ENCODE results near the gene HEPHL1.

The HEPHL1 gene

GRCh38 chr11:94018721-94019120, 2.4 kb upstream of the HEPHL1 start:
- TF ChIP-seq EP300 (IDR thresholded peaks at IDR 0.05; ENCODE audit: borderline replicate concordance) (no peak), TAF1 (IDR thresholded peaks at IDR 0.05; ENCODE audit: low read depth) (no peak), REST (IDR thresholded peaks at IDR 0.05; ENCODE audit: low read depth) (no peak), TEAD4 (IDR thresholded peaks at IDR 0.05) (no peak), TCF12 (IDR thresholded peaks at IDR 0.05; ENCODE audit: low read depth) (no peak), USF1 (IDR thresholded peaks at IDR 0.05) (no peak), ZBTB7A (IDR thresholded peaks at IDR 0.05; ENCODE audit: low read depth) (no peak), YY1 (IDR thresholded peaks at IDR 0.05; ENCODE audit: low read depth) (no peak), CREB1 (IDR thresholded peaks at IDR 0.05; ENCODE audit: low read depth) (no peak), MAX (IDR thresholded peaks at IDR 0.05) (no peak), FOXM1 (IDR thresholded peaks at IDR 0.05; ENCODE audit: borderline replicate concordance, low read depth) (no peak)

DNA sequence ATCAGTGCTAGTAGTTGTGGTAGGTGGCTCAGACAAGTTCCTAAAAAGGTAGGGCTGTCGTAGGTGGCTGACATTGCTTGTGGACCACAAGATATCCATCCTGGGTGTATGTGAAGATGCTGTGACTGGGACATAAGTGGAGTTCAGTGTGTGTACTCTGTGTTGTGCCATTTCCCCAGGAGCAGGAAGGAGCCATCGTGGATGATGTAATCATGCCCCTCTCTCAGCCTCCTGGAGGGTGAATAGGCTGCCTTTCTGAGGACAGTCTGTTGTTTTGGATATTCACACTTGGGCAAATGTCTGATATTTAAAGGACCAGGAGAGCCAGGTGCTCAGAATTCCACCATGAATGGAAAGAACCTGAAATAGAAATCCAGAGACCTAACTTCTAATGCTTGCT, 2.7 kb downstream of the HEPHL1 start:
- no peak for TF ChIP-seq ZBTB7A (IDR thresholded peaks at IDR 0.05; ENCODE audit: low read depth)

- TF ChIP-seq TCF12 (IDR thresholded peaks at IDR 0.05; ENCODE audit: low read depth) (no peak), USF1 (IDR thresholded peaks at IDR 0.05) (no peak), TEAD4 (IDR thresholded peaks at IDR 0.05) (no peak), ZBTB7A (IDR thresholded peaks at IDR 0.05; ENCODE audit: low read depth) (no peak), NFIC (IDR thresholded peaks at IDR 0.05) (no peak), EGR1 (IDR thresholded peaks at IDR 0.05) (no peak), REST (IDR thresholded peaks at IDR 0.05; ENCODE audit: low read depth) (no peak), RAD21 (IDR thresholded peaks at IDR 0.05; ENCODE audit: low read depth) (no peak), YY1 (IDR thresholded peaks at IDR 0.05; ENCODE audit: low read depth) (no peak), TAF1 (IDR thresholded peaks at IDR 0.05; ENCODE audit: low read depth) (no peak), MAX (IDR thresholded peaks at IDR 0.05) (no peak), EP300 (IDR thresholded peaks at IDR 0.05; ENCODE audit: borderline replicate concordance) (no peak), FOXM1 (IDR thresholded peaks at IDR 0.05; ENCODE audit: borderline replicate concordance, low read depth) (no peak), CEBPB (IDR thresholded peaks at IDR 0.05) (no peak), CREB1 (IDR thresholded peaks at IDR 0.05; ENCODE audit: low read depth) (no peak)
These were observed 3.4 kb downstream of the HEPHL1 start for GRCh38 chr11:94024547-94024946.

DNA sequence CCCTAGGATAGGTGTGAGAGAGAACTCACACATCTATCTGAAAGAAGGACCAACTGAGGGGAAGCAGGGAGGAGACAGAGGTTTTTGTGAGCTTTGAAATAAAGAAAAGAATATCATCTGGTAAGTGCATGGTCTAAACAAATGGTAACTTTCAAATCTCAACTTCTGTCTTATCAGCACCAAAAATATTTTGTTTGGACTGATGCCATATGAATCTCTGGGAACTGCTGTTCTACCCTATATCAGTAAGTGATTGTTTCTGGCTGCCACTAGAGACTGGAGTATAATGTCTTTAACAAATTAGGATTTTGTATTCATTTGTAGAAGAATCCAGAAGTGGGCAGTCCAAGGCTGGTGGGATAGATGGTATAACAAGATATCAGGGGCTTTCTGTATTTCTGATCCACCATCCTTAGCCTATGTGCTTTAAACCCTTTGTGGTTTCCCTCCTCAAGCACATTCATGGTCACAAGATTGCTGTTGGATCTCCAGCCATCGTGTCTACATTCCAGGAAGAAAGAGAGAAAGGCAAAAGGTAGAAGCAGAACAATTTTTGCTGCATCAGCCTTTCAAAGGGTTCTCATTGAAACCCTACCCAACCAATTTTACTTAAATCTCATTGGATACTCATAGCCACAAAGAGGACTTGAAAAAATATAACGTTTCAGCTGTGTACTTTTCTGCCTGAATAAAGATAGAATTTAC, 4.7 kb downstream of the HEPHL1 start:
- TF ChIP-seq NFIC (IDR thresholded peaks at IDR 0.05) (no peak), MAX (IDR thresholded peaks at IDR 0.05) (no peak), TEAD4 (IDR thresholded peaks at IDR 0.05) (no peak)

- TF ChIP-seq TAF1 (IDR thresholded peaks at IDR 0.05; ENCODE audit: low read depth) (no peak), MAX (IDR thresholded peaks at IDR 0.05) (no peak), REST (IDR thresholded peaks at IDR 0.05; ENCODE audit: low read depth) (no peak), YY1 (IDR thresholded peaks at IDR 0.05; ENCODE audit: low read depth) (no peak)
These were observed 6.1 kb downstream of the HEPHL1 start for GRCh38 chr11:94027210-94027609.

Data from Ishikawa (cell line).